Lung (tissue), 12 donors: Measurements from ENCODE around the gene NAALADL2. TPM values are rescaled to one million over a fixed set of nuclear protein-coding genes. Genes with fewer than 3 reads are reported as not detected.
A peak's percentile ranks its signal among the peaks of the same experiment; 100 is the strongest.
"Not testable (repeated sequence)": the region's sequence is repeated elsewhere in the genome, so short reads cannot be mapped to it uniquely, and the experiment has no call there.

Experiments
- ATAC-seq: fragments of 200-7000 bp; cut with Tn5 transposase; one replicate; pipeline ENCODE4 v1.9.1; 2020; ENCODE audit warnings: moderate number of reproducible peaks; ENCODE audit not compliant: insufficient read depth, low FRiP score
- DNase-seq, 3 donors: peaks; one replicate each; pipeline ENCODE4 v3.0.0-alpha.2; 2013 to 2017
- H3K27ac ChIP-seq, 2 donors: one replicate each; pipeline ENCODE4 v1.5.1; 2013; ENCODE audit warnings: mild to moderate bottlenecking in 2 of 2, moderate library complexity in 2 of 2, control low read depth in 1 of 2, inconsistent platforms in 1 of 2, low read depth in 1 of 2, low read length in 1 of 2
- H3K27me3 ChIP-seq, 3 donors: one replicate each; pipeline ENCODE4 v1.5.1; 2013; ENCODE audit warnings: low read length in 2 of 3; ENCODE audit not compliant: control insufficient read depth in 3 of 3, insufficient read depth in 3 of 3
- H3K36me3 ChIP-seq, 4 donors: one replicate each; pipeline ENCODE4 v1.5.1; 2013; ENCODE audit warnings: low read length in 4 of 4, mild to moderate bottlenecking in 1 of 4, moderate library complexity in 1 of 4; ENCODE audit not compliant: control insufficient read depth in 4 of 4, insufficient read depth in 4 of 4
- H3K4me1 ChIP-seq, 5 donors: one replicate each; pipeline ENCODE4 v1.5.1; 2013; ENCODE audit warnings: low read length in 5 of 5, mild to moderate bottlenecking in 2 of 5, moderate library complexity in 1 of 5; ENCODE audit not compliant: control insufficient read depth in 5 of 5, insufficient read depth in 5 of 5
- H3K4me3 ChIP-seq: one replicate; pipeline ENCODE4 v1.5.1; 2013; ENCODE audit warnings: mild to moderate bottlenecking, control low read depth, moderate library complexity
- H3K9ac ChIP-seq, 2 donors: one replicate each; pipeline ENCODE4 v1.5.1; 2013; ENCODE audit warnings: low read length in 2 of 2, control low read depth in 1 of 2; ENCODE audit not compliant: insufficient read depth in 1 of 2
- H3K9me3 ChIP-seq, 4 donors: one replicate each; pipeline ENCODE4 v1.5.1; 2013; ENCODE audit warnings: low read length in 3 of 4, mild to moderate bottlenecking in 1 of 4, moderate library complexity in 1 of 4; ENCODE audit not compliant: control insufficient read depth in 4 of 4, insufficient read depth in 3 of 4
- CTCF ChIP-seq: IDR thresholded peaks from 2 replicates; pipeline ENCODE4 v1.5.1; 2012; ENCODE audit warnings: mild to moderate bottlenecking; ENCODE audit errors: control extremely low read depth, extremely low read depth
- WGBS, 2 donors: extraction: QIAGEN DNeasy Blood & Tissue Kit; methylation state at CpG; one replicate each; pipeline ENCODE4 v1.1.7; 2013; 5-methylcytosine and 5-hydroxymethylcytosine counted together
- polyA plus RNA-seq, 2 donors: library from polyadenylated mRNA; stranded (reverse); fragments of 200-250 nt; gene quantifications; one replicate each; pipeline ENCODE4 v1.2.1, GENCODE V29; 2013
- total RNA-seq, 2 donors: library from RNA; depleted of rRNA in 1 of 2; stranded (reverse); fragments of >200 nt in 1 of 2; gene quantifications; one replicate each; pipeline ENCODE4 v1.2.1, GENCODE V29; 2014 to 2021
- donor health status: control.
- donor health status: control.
- donor health status: Bipolar disorder and iron deficiency.
- donor health status: healthy.
- donor health status: DM: yes; HTN: yes; CAD: no.

Gene NAALADL2
- total and polyA plus RNA-seq, 4 donors = 0.49 to 46.7 (median 4.7) TPM

GRCh38 chr3:175355801-175356335 is 496.7 kb downstream of the NAALADL2 start:
- WGBS, 2 donors = 80 to 82% methylated on average over 3 of the region's 3 CpGs
- TF ChIP-seq CTCF = no peak
- ATAC-seq (no peak), DNase-seq (no peak)
- Histone ChIP-seq H3K27ac (no peak overlapping the region), H3K9me3 (no peaks in the 10 kb centered on the region), H3K4me3 (no peak overlapping the region), H3K27me3 (no peaks in the 10 kb centered on the region), H3K4me1 (no peaks in the 10 kb centered on the region), H3K36me3 (peaks cover 0 to 2% (median 0%) of the 10 kb centered on the region in 4 donors), H3K9ac (no peak overlapping the region)

GRCh38 chr3:175356899-175357324 is 497.8 kb downstream of the NAALADL2 start:
- WGBS, 2 donors = 72 to 73% methylated on average over 3 of the region's 3 CpGs
- Histone ChIP-seq H3K9me3 (no peaks in the 10 kb centered on the region), H3K4me1 (no peaks in the 10 kb centered on the region), H3K27ac (no peak overlapping the region), H3K27me3 (no peaks in the 10 kb centered on the region), H3K36me3 (peaks cover 0 to 2% (median 0%) of the 10 kb centered on the region in 4 donors), H3K4me3 (no peak overlapping the region), H3K9ac (no peak overlapping the region)
- ATAC-seq (no peak), DNase-seq (no peak)
- no peak for TF ChIP-seq CTCF

DNA sequence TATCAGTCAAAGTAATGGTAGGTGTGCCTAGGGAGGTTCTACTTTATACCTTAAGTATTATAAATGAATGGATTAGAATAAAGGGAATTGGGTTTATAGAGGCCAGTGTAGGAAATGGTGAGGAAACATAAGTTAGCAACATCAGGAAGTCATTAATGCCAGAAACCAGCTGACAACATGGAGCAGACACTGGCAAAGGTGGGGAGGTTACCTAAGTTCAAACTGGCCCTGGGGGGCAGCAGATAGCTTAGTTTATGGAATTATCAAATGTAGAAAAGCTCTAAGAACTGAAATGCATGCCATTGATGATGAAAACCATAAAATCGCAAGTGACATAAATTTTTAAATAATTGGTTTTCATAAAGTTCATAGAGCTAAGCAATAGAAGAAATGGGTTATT is 498.6 kb downstream of the NAALADL2 start:
- 85 to 92% methylated on average over 1 of the region's 1 CpG for WGBS, 2 donors
- peaks cover 0 to 2% (median 0%) of the 10 kb centered on the region in 4 donors for H3K36me3 ChIP-seq
- no peak for ATAC-seq
- H3K4me1 ChIP-seq = no peaks in the 10 kb centered on the region
- no peaks in the 10 kb centered on the region for H3K9me3 ChIP-seq
- no peaks in the 10 kb centered on the region for H3K27me3 ChIP-seq
- no peak for DNase-seq
- H3K9ac ChIP-seq = no peak overlapping the region
- no peak overlapping the region for H3K27ac ChIP-seq
- H3K4me3 ChIP-seq = no peak overlapping the region
- no peak for TF ChIP-seq CTCF

- Histone ChIP-seq H3K36me3 (no peaks in the 10 kb centered on the region), H3K27ac (no peak overlapping the region), H3K4me1 (no peaks in the 10 kb centered on the region), H3K4me3 (no peak overlapping the region), H3K9me3 (no peaks in the 10 kb centered on the region), H3K9ac (no peak overlapping the region), H3K27me3 (no peaks in the 10 kb centered on the region)
- DNase-seq = no peak
- no peak for ATAC-seq
- no peak for TF ChIP-seq CTCF
Observed at GRCh38 chr3:175358935-175359334, 499.8 kb downstream of the NAALADL2 start.

DNA sequence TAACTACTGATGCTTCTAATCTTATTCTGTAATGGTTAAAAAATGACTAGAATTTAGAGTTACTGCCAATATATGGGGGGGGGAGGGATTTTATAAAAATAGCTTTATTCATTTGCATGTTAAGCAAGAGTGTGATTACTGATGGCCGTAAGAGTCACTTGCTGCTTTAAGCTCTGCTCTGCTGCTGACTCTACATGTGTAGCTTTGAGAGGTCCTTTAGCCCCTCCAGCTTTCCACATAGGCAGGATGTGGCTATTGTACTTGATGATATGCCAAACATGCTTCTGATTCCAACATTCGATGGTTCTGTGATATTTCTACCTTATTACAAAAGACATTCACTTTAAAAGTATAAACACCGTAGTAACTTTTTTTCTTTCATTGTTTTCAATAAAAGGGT is 511.3 kb downstream of the NAALADL2 start:
- not testable (repeated sequence) for H3K9ac ChIP-seq, H3K9me3 ChIP-seq, ATAC-seq, H3K36me3 ChIP-seq, H3K4me1 ChIP-seq, H3K27me3 ChIP-seq, H3K4me3 ChIP-seq, H3K27ac ChIP-seq
- 41 to 62% methylated on average over 3 of the region's 3 CpGs for WGBS, 2 donors
- peak in 2 of 3 donors; percentile 31 to 34 for DNase-seq

DNA sequence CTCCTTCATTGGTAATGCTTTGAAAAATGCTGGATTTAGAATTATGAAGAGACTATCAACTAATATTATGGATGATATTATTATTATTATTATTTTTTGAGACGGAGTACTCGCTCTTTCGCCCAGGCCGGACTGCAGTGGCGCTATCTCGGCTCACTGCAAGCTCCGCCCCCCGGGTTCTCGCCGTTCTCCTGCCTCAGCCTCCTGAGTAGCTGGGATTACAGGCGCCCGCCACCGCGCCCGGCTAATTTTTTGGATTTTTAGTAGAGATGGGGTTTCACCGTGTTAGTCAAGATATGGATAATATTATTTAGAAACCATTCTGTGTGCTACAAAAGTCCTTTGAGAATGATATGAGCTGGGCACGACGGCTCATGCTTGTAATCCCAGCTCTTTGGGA is 512.1 kb downstream of the NAALADL2 start:
- not testable (repeated sequence) for H3K27ac ChIP-seq, H3K4me1 ChIP-seq, ATAC-seq, H3K27me3 ChIP-seq, DNase-seq, H3K36me3 ChIP-seq, H3K4me3 ChIP-seq, H3K9ac ChIP-seq, H3K9me3 ChIP-seq
- WGBS, 2 donors = 97% methylated on average over 18 of the region's 18 CpGs
